Ovary (tissue), 9 donors: ENCODE data around the gene LRMDA. TPM values are rescaled to one million over a fixed set of nuclear protein-coding genes. Genes with fewer than 3 reads are reported as not detected.
"Not testable (repeated sequence)": the region's sequence is repeated elsewhere in the genome, so short reads cannot be mapped to it uniquely, and the experiment has no call there.

Source experiments
- DNase-seq, 5 donors: peaks; one replicate each; pipeline ENCODE4 v3.0.0-alpha.2; 2019 to 2020
- H3K27ac ChIP-seq, 2 donors: fragments of 200-600 bp; one replicate each; pipeline versions ENCODE4 v1.5.1 to v1.8.0; 2019 to 2022
- H3K27me3 ChIP-seq: fragments of 200-600 bp; one replicate; pipeline ENCODE4 v1.8.0; 2022
- H3K36me3 ChIP-seq: fragments of 200-600 bp; sonication (generic); one replicate; pipeline ENCODE4 v1.5.1; 2019
- H3K4me1 ChIP-seq: one replicate; pipeline ENCODE4 v1.8.1; 2013; ENCODE audit warnings: mild to moderate bottlenecking, moderate library complexity; ENCODE audit not compliant: insufficient read depth
- H3K4me3 ChIP-seq: fragments of 200-600 bp; sonication (generic); one replicate; pipeline ENCODE4 v1.5.1; 2017
- H3K9me3 ChIP-seq, 2 donors: fragments of 200-600 bp in 1 of 2; sonication (generic) in 1 of 2; one replicate each; pipeline versions ENCODE4 v1.5.1 to v1.8.1; 2013 to 2019; ENCODE audit warnings: mild to moderate bottlenecking in 1 of 2, moderate library complexity in 1 of 2
- CTCF ChIP-seq, 3 donors: fragments of 450-650 bp in 2 of 3; fragments of 200-600 bp in 1 of 3; IDR thresholded peaks; one replicate each; pipeline versions ENCODE4 v1.5.1 to v1.8.0; 2016 to 2022; ENCODE audit warnings: antibody characterized with exemption in 3 of 3, mild to moderate bottlenecking in 1 of 3
- EP300 ChIP-seq: sonication (generic); formaldehyde crosslinking; IDR thresholded peaks from one replicate; pipeline ENCODE4 v1.6.1; 2017; ENCODE audit warnings: antibody characterized with exemption
- POLR2A ChIP-seq: fragments of 450-650 bp; IDR thresholded peaks from one replicate; pipeline ENCODE4 v1.6.1; 2017; ENCODE audit warnings: antibody characterized with exemption, mild to moderate bottlenecking, moderate library complexity
- WGBS, 3 donors: extraction: QIAGEN DNeasy Blood & Tissue Kit in 1 of 3; methylation state at CpG; one replicate each; pipeline versions ENCODE4 v1.1.5 to v1.1.7; 2013 to 2017; 5-methylcytosine and 5-hydroxymethylcytosine counted together
- intact Hi-C, 4 donors: fragments of 100-400 bp; cut with DNase I; formaldehyde crosslinking; loops; one replicate each; pipeline versions ENCODE4 v1.11.0 to v1.15.1; 2022 to 2023
- polyA plus RNA-seq, 2 donors: library from polyadenylated mRNA; stranded (reverse); fragments of 200-250 nt in 1 of 2; fragments of 350-450 nt in 1 of 2; fragmentation: Illumina TruSeq in 1 of 2; extraction: RNeasy Lipid Tissue Mini Kit (QIAGEN cat#74804) in 1 of 2; gene quantifications; one replicate each; pipeline ENCODE4 v1.2.3, GENCODE V29; 2013 to 2014
- total RNA-seq, 7 donors: library from RNA; depleted of rRNA in 2 of 7; stranded (reverse); fragments of >200 nt in 2 of 7; fragmentation: NEBNext Ultra II Directional in 3 of 7; extraction: Animal tissue kit (Norgen Biotek cat#: 25700) in 3 of 7; gene quantifications; one replicate each; pipeline versions ENCODE4 v1.1.0 to v1.2.4, GENCODE V29; 2016 to 2023
- donor health status: DM: no; HTN: no; CAD: no; lungs with moderate emphysema.
- donor health status: DM: no; HTN: no; CAD: no.
- donor health status: Bipolar disorder and iron deficiency.
- donor health status: DM: yes; HTN: yes; CAD: no.
- donor health status: DM: no; HTN: no; CAD: no.
- donor health status: DM: yes; HTN: yes; CAD: no.

LRMDA gene
- total and polyA plus RNA-seq, 9 donors, result 14.8 to 30.7 (median 22.9) TPM

- no peak for DNase-seq
- H3K27ac ChIP-seq, result no peak overlapping the region
- H3K9me3 ChIP-seq, result no peaks in the 10 kb centered on the region
- intact Hi-C loops, result no loop called here
- H3K4me3 ChIP-seq, result no peak overlapping the region
- H3K36me3 ChIP-seq, result no peaks in the 10 kb centered on the region
- no peaks in the 10 kb centered on the region for H3K27me3 ChIP-seq
- 67 to 77% (median 69%) methylated on average over 2 of the region's 2 CpGs for WGBS, 3 donors
- H3K4me1 ChIP-seq, result peaks cover 8% of the 10 kb centered on the region
- TF ChIP-seq EP300 (no peak), POLR2A (no peak)
These were observed 170.9 kb downstream of the LRMDA start for GRCh38 chr10:75602341-75602740.

- Histone ChIP-seq H3K27ac (no peak overlapping the region), H3K27me3 (no peaks in the 10 kb centered on the region), H3K4me1 (peaks cover 7% of the 10 kb centered on the region), H3K4me3 (no peak overlapping the region), H3K36me3 (no peaks in the 10 kb centered on the region), H3K9me3 (no peaks in the 10 kb centered on the region)
- TF ChIP-seq CTCF (IDR thresholded peaks at IDR 0.05), result no peak
- 82 to 87% (median 85%) methylated on average over 4 of the region's 4 CpGs for WGBS, 3 donors
- intact Hi-C loops, result no loop called here
- DNase-seq, result no peak
These were observed 173.7 kb downstream of the LRMDA start for GRCh38 chr10:75605096-75605495.

GRCh38 chr10:75605795-75606194 is 174.4 kb downstream of the LRMDA start:
- DNase-seq, H3K27ac ChIP-seq, H3K9me3 ChIP-seq, intact Hi-C loops, H3K4me1 ChIP-seq, H3K27me3 ChIP-seq, H3K4me3 ChIP-seq, H3K36me3 ChIP-seq: not testable (repeated sequence)
- 93 to 98% (median 98%) methylated on average over 6 of the region's 6 CpGs for WGBS, 3 donors

GRCh38 chr10:75606203-75606779 is 174.9 kb downstream of the LRMDA start:
- no peaks in the 10 kb centered on the region for H3K9me3 ChIP-seq
- 84 to 90% (median 87%) methylated on average over 5 of the region's 5 CpGs for WGBS, 3 donors
- no peak overlapping the region for H3K27ac ChIP-seq
- TF ChIP-seq POLR2A (no peak), CTCF (IDR thresholded peaks at IDR 0.05) (no peak), EP300 (no peak)
- H3K36me3 ChIP-seq, result no peaks in the 10 kb centered on the region
- no peak overlapping the region for H3K4me3 ChIP-seq
- no peaks in the 10 kb centered on the region for H3K27me3 ChIP-seq
- intact Hi-C loops, result no loop called here
- DNase-seq, result no peak
- no peaks in the 10 kb centered on the region for H3K4me1 ChIP-seq

- H3K36me3 ChIP-seq, result no peaks in the 10 kb centered on the region
- no peak for TF ChIP-seq EP300
- TF ChIP-seq CTCF (IDR thresholded peaks at IDR 0.05), result no peak
- TF ChIP-seq POLR2A, result no peak
- intact Hi-C loops, result no loop called here
These were observed 176.2 kb downstream of the LRMDA start for GRCh38 chr10:75607576-75607975.

GRCh38 chr10:75610183-75610582 is 178.8 kb downstream of the LRMDA start:
- Histone ChIP-seq H3K27ac (no peak overlapping the region), H3K4me1 (peaks cover 10% of the 10 kb centered on the region), H3K4me3 (no peak overlapping the region), H3K36me3 (no peaks in the 10 kb centered on the region), H3K27me3 (no peaks in the 10 kb centered on the region), H3K9me3 (no peaks in the 10 kb centered on the region)
- WGBS, 3 donors, result 0 to 43% (median 0%) methylated on average over 1 of the region's 1 CpG
- DNase-seq, result no peak
- TF ChIP-seq CTCF (IDR thresholded peaks at IDR 0.05) (no peak), EP300 (no peak), POLR2A (no peak)
- intact Hi-C loops, result no loop called here

More at GRCh38 chr10:75607576-75607975, 176.2 kb downstream of the LRMDA start:
- H3K9me3 ChIP-seq, result no peaks in the 10 kb centered on the region
- DNase-seq, result no peak
- H3K27me3 ChIP-seq, result no peaks in the 10 kb centered on the region
- H3K4me1 ChIP-seq, result peaks cover 1% of the 10 kb centered on the region
- no peak overlapping the region for H3K4me3 ChIP-seq
- H3K27ac ChIP-seq, result no peak overlapping the region
